GM23338 (cell line): ENCODE measurements around the gene ACP6. TPM values are rescaled to one million over a fixed set of nuclear protein-coding genes. Genes with fewer than 3 reads are reported as not detected.
"Not testable (repeated sequence)": the region's sequence is repeated elsewhere in the genome, so short reads cannot be mapped to it uniquely, and the experiment has no call there.

Source experiments
- ATAC-seq: fragments of 200-7000 bp; cut with Tn5 transposase; 3 replicates; pipeline ENCODE4 v1.9.1; 2020
- DNase-seq: peaks from one replicate; pipeline ENCODE4 v3.0.0-alpha.2; 2015; ENCODE audit warnings: low spot score
- H2AFZ ChIP-seq: fragments of 200-600 bp; sonication (generic); 2 replicates; pipeline ENCODE4 v1.8.0; 2016; ENCODE audit warnings: antibody characterized with exemption, mild to moderate bottlenecking, moderate library complexity
- H3F3A ChIP-seq: fragments of 200-600 bp; sonication (generic); replicated peaks from 2 replicates; pipeline ENCODE4 v1.8.0; 2017; ENCODE audit warnings: antibody characterized with exemption, mixed run types, low read depth
- H3K27ac ChIP-seq: fragments of 200-600 bp; sonication (generic); 2 replicates; pipeline ENCODE4 v1.6.1; 2016; ENCODE audit warnings: low read depth
- H3K27me3 ChIP-seq: fragments of 200-600 bp; sonication (generic); 2 replicates; pipeline ENCODE4 v1.8.0; 2016; ENCODE audit warnings: mild to moderate bottlenecking, mixed run types, moderate library complexity; ENCODE audit not compliant: insufficient read depth
- H3K36me3 ChIP-seq: fragments of 200-600 bp; sonication (generic); 2 replicates; pipeline ENCODE4 v1.8.0; 2016; ENCODE audit warnings: mild to moderate bottlenecking; ENCODE audit not compliant: insufficient read depth
- H3K4me1 ChIP-seq: fragments of 200-600 bp; sonication (generic); 2 replicates; pipeline ENCODE4 v1.8.0; 2016; ENCODE audit warnings: mild to moderate bottlenecking, moderate library complexity; ENCODE audit not compliant: insufficient read depth
- H3K4me2 ChIP-seq: fragments of 200-600 bp; sonication (generic); 2 replicates; pipeline ENCODE4 v1.7.1; 2017; ENCODE audit warnings: mixed run types
- H3K4me3 ChIP-seq: fragments of 200-600 bp; sonication (generic); 2 replicates; pipeline ENCODE4 v1.6.1; 2016; ENCODE audit warnings: mixed run types
- H3K79me2 ChIP-seq: fragments of 200-600 bp; sonication (generic); replicated peaks from 2 replicates; pipeline ENCODE4 v1.8.0; 2017; ENCODE audit warnings: mild to moderate bottlenecking; ENCODE audit not compliant: insufficient read depth
- H3K9me2 ChIP-seq: fragments of 200-600 bp; sonication (generic); 2 replicates; pipeline ENCODE4 v1.8.0; 2017; ENCODE audit not compliant: insufficient read depth
- H4K20me1 ChIP-seq: fragments of 200-600 bp; sonication (generic); replicated peaks from 2 replicates; pipeline ENCODE4 v1.8.0; 2017; ENCODE audit warnings: mild to moderate bottlenecking; ENCODE audit not compliant: insufficient read depth
- H3K27ac Mint-ChIP-seq: 2 replicates; pipeline ENCODE4 v1.8.0; 2020; ENCODE audit warnings: inconsistent platforms, mild to moderate bottlenecking, moderate library complexity, mixed read lengths
- H3K27me3 Mint-ChIP-seq: 3 replicates; pipeline ENCODE4 v1.8.0; 2022; ENCODE audit warnings: low read depth, mild to moderate bottlenecking, moderate library complexity, mixed read lengths, inconsistent platforms; ENCODE audit not compliant: insufficient read depth, poor library complexity
- H3K36me3 Mint-ChIP-seq: 3 replicates; pipeline ENCODE4 v1.8.0; 2021; ENCODE audit warnings: low read depth, mild to moderate bottlenecking, inconsistent platforms, moderate library complexity, mixed read lengths
- H3K4me1 Mint-ChIP-seq: 3 replicates; pipeline ENCODE4 v1.8.0; 2020; ENCODE audit warnings: mild to moderate bottlenecking, inconsistent platforms, mixed read lengths
- H3K4me3 Mint-ChIP-seq: 3 replicates; pipeline ENCODE4 v1.8.0; 2021; ENCODE audit warnings: moderate library complexity, mild to moderate bottlenecking, inconsistent platforms, mixed read lengths
- H3K9me3 Mint-ChIP-seq: 3 replicates; pipeline ENCODE4 v1.8.0; 2020; ENCODE audit warnings: moderate library complexity, mild to moderate bottlenecking, inconsistent platforms, mixed read lengths
- CREB1 ChIP-seq: fragments of 250-450 bp; sonication (Bioruptor Pico); IDR thresholded peaks from 2 replicates; pipeline ENCODE4 v1.5.0; 2020; ENCODE audit warnings: low read depth, mild to moderate bottlenecking, moderate library complexity
- EZH2 ChIP-seq: fragments of 200-600 bp; sonication (generic); IDR thresholded peaks from one replicate; pipeline ENCODE4 v1.8.0; 2017; ENCODE audit warnings: antibody characterized with exemption, mild to moderate bottlenecking, low read depth; ENCODE audit not compliant: unreplicated experiment
- EZH2phosphoT487 ChIP-seq: fragments of 200-600 bp; sonication (generic); IDR thresholded peaks from one replicate; pipeline ENCODE4 v1.8.1; 2018; ENCODE audit warnings: antibody characterized with exemption; ENCODE audit not compliant: unreplicated experiment
- JUNB ChIP-seq: IDR thresholded peaks from one replicate; pipeline ENCODE4 v1.6.1; 2016; ENCODE audit warnings: antibody characterized with exemption; ENCODE audit not compliant: unreplicated experiment
- POLR2AphosphoS5 ChIP-seq: IDR thresholded peaks from 2 replicates; pipeline ENCODE4 v1.6.1; 2016; ENCODE audit warnings: antibody characterized with exemption, low read depth
- STAT1 ChIP-seq: IDR thresholded peaks from one replicate; pipeline ENCODE4 v1.6.1; 2016; ENCODE audit warnings: antibody characterized with exemption; ENCODE audit not compliant: unreplicated experiment
- ZNF331 ChIP-seq: fragments of 250-450 bp; sonication (Bioruptor Pico); IDR thresholded peaks from 2 replicates; pipeline ENCODE4 v1.5.0; 2020; ENCODE audit warnings: low read depth, mild to moderate bottlenecking, moderate library complexity
- polyA plus RNA-seq: library from polyadenylated mRNA; unstranded; fragments of >200 nt; fragmentation: Nextera tagmentation; extraction: Ambion mirVana; gene quantifications from 2 replicates; pipeline ENCODE4 v1.2.1, GENCODE V29; 2016
- total RNA-seq: library from RNA; depleted of rRNA; stranded (reverse); fragments of >200 nt; shearing (Covaris generic); gene quantifications from 2 replicates; pipeline ENCODE4 v1.2.3, GENCODE V29; 2014
- TF ChIP-seq, protein P1 (sequence below): IDR thresholded peaks from 2 replicates; pipeline ENCODE4 v1.6.1; 2016; ENCODE audit warnings: antibody characterized with exemption
- TF ChIP-seq, protein P2 (sequence below): IDR thresholded peaks from one replicate; pipeline ENCODE4 v1.6.1; 2018; ENCODE audit warnings: antibody characterized with exemption; ENCODE audit not compliant: unreplicated experiment
- TF ChIP-seq, protein P3 (sequence below), 2 experiments: fragments of 200-600 bp in 1 of 2; sonication (generic) in 1 of 2; conservative IDR thresholded peaks; 2 replicates each; pipeline versions ENCODE4 v1.5.1 to v1.6.1; 2016 to 2017; ENCODE audit warnings: antibody characterized with exemption in 2 of 2, low read depth in 2 of 2, mild to moderate bottlenecking in 2 of 2, moderate library complexity in 1 of 2

The ACP6 gene
- total and polyA plus RNA-seq, 2 experiments from 2014 or later: 20.6 to 26.5 TPM

DNA sequence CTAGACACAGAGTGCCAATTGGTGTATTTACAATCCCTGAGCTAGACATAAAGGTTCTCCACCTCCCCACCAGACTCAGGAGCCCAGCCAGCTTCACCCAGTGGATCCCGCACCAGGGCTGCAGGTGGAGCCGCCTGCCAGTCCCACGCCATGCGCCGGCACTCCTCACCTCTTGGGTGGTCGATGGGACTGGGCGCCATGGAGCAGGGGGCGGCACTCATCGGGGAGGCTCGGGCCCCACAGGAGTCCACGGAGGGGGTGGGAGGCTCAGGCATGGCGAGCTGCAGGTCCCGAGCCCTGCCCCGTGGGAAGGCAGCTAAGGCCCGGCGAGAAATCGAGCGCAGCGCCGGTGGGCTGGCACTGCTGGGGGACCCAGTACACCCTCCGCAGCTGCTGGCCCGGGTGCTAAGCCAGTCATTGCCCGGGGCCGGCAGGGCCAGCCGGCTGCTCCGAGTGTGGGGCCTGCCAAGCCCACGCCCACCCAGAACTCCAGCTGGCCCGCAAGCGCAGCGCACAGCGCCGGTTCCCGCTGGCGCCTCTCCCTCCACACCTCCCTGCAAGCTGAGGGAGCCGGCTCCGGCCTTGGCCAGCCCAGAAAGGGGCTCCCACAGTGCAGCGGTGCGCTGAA lies 10.4 kb upstream of the ACP6 start:
- not testable (repeated sequence) for ATAC-seq, H3K4me1 ChIP-seq, H3F3A ChIP-seq, H3K27ac Mint-ChIP-seq, H3K9me2 ChIP-seq, H3K4me3 Mint-ChIP-seq, H3K4me1 Mint-ChIP-seq, H3K27me3 Mint-ChIP-seq, DNase-seq, H4K20me1 ChIP-seq, H3K27ac ChIP-seq, H2AFZ ChIP-seq, H3K27me3 ChIP-seq, H3K4me3 ChIP-seq, H3K79me2 ChIP-seq, H3K4me2 ChIP-seq, H3K36me3 ChIP-seq
- H3K36me3 Mint-ChIP-seq: peaks cover 27% of the 10 kb centered on the region
- peaks cover 54% of the 10 kb centered on the region for H3K9me3 Mint-ChIP-seq

DNA sequence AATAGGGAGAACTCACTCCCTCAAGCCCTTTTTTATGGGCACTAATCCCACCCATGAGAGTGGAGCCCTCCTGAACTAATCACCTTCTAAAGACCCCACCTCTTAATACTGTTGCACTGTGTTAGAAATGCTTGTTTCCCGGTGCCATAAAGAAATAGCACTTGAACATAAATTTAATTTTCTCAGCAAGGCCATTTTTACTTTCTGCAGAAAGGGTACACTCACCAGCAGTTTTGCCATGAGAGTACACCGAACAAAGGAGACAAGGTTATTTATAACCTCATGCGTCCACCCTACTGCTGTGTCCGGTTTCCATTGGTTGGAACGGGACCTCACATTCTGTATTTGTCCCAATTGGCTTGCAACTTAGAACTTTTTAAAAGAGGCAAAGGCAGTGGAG lies 7.4 kb upstream of the ACP6 start:
- not testable (repeated sequence) for H3K9me2 ChIP-seq, H3K4me1 ChIP-seq, H3K4me1 Mint-ChIP-seq, DNase-seq, H3K4me3 Mint-ChIP-seq, H3K36me3 ChIP-seq, H3K27ac Mint-ChIP-seq, H3K27me3 Mint-ChIP-seq, ATAC-seq, H3K27ac ChIP-seq, H4K20me1 ChIP-seq, H3K79me2 ChIP-seq, H3K4me3 ChIP-seq, H2AFZ ChIP-seq, H3K4me2 ChIP-seq, H3K27me3 ChIP-seq, H3F3A ChIP-seq
- Mint-ChIP-seq H3K36me3 (peaks cover 27% of the 10 kb centered on the region), H3K9me3 (peaks cover 49% of the 10 kb centered on the region)

DNA sequence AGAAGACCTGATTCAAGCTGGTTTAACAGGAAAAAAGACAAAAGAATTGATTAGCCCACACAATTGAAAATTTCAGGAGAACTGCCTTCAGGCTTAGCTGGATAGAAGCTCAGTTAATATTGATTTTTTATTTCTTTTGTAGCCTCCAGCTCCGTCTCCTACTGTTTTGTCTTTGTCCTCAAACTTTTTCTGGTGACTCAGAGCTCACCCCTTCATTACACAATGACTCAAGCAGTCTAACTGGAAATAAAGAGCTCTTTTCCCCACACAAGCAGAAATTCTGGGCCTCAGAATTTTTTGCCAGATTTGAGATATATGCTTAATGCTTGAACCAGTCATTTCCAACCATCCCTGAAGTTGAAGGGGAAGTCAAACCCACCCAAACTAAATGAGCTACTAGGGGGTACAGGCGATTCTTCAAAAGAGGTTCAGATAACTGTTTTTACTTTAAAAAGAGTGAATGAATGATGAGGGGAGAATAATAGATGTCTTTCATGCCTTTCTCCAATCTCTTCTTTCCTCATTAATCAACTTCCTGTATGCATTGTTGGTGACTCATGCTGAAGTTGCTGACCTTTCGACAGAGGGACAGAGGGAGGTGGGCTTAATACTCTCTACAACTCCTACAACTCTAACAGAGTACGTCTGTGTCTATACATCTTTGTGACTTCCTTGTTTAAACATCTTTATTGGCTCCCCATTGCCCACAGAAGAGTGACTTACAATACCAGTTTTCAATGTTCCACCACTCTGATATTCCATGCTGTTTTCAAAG lies 6.2 kb upstream of the ACP6 start:
- peak overlapping the region; percentile 25; the same call in 1 of the 2 replicates for H2AFZ ChIP-seq
- H3K27ac ChIP-seq: no peak overlapping the region
- H3K4me3 Mint-ChIP-seq: no peak overlapping the region; the same call in 2 of the 3 replicates
- no peak overlapping the region for H3K4me3 ChIP-seq
- H3K9me2 ChIP-seq: no peaks in the 10 kb centered on the region
- H3K27me3 ChIP-seq: no peaks in the 10 kb centered on the region
- DNase-seq (no peak), ATAC-seq (no peak)
- TF ChIP-seq, protein P1, sequence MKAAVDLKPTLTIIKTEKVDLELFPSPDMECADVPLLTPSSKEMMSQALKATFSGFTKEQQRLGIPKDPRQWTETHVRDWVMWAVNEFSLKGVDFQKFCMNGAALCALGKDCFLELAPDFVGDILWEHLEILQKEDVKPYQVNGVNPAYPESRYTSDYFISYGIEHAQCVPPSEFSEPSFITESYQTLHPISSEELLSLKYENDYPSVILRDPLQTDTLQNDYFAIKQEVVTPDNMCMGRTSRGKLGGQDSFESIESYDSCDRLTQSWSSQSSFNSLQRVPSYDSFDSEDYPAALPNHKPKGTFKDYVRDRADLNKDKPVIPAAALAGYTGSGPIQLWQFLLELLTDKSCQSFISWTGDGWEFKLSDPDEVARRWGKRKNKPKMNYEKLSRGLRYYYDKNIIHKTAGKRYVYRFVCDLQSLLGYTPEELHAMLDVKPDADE: no peak
- TF ChIP-seq JUNB (no peak), STAT1 (no peak), POLR2AphosphoS5 (no peak), ZNF331 (no peak), CREB1 (no peak), EZH2 (no peak), EZH2phosphoT487 (no peak)
- TF ChIP-seq, protein P2, sequence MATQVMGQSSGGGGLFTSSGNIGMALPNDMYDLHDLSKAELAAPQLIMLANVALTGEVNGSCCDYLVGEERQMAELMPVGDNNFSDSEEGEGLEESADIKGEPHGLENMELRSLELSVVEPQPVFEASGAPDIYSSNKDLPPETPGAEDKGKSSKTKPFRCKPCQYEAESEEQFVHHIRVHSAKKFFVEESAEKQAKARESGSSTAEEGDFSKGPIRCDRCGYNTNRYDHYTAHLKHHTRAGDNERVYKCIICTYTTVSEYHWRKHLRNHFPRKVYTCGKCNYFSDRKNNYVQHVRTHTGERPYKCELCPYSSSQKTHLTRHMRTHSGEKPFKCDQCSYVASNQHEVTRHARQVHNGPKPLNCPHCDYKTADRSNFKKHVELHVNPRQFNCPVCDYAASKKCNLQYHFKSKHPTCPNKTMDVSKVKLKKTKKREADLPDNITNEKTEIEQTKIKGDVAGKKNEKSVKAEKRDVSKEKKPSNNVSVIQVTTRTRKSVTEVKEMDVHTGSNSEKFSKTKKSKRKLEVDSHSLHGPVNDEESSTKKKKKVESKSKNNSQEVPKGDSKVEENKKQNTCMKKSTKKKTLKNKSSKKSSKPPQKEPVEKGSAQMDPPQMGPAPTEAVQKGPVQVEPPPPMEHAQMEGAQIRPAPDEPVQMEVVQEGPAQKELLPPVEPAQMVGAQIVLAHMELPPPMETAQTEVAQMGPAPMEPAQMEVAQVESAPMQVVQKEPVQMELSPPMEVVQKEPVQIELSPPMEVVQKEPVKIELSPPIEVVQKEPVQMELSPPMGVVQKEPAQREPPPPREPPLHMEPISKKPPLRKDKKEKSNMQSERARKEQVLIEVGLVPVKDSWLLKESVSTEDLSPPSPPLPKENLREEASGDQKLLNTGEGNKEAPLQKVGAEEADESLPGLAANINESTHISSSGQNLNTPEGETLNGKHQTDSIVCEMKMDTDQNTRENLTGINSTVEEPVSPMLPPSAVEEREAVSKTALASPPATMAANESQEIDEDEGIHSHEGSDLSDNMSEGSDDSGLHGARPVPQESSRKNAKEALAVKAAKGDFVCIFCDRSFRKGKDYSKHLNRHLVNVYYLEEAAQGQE: no peak
- TF ChIP-seq, protein P3, sequence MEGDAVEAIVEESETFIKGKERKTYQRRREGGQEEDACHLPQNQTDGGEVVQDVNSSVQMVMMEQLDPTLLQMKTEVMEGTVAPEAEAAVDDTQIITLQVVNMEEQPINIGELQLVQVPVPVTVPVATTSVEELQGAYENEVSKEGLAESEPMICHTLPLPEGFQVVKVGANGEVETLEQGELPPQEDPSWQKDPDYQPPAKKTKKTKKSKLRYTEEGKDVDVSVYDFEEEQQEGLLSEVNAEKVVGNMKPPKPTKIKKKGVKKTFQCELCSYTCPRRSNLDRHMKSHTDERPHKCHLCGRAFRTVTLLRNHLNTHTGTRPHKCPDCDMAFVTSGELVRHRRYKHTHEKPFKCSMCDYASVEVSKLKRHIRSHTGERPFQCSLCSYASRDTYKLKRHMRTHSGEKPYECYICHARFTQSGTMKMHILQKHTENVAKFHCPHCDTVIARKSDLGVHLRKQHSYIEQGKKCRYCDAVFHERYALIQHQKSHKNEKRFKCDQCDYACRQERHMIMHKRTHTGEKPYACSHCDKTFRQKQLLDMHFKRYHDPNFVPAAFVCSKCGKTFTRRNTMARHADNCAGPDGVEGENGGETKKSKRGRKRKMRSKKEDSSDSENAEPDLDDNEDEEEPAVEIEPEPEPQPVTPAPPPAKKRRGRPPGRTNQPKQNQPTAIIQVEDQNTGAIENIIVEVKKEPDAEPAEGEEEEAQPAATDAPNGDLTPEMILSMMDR (conservative IDR thresholded peaks at IDR 0.05; ENCODE audit: low read depth in 2 of 2): no peak
- no peaks in the 10 kb centered on the region for H3K4me1 ChIP-seq
- H3K4me2 ChIP-seq: no peak overlapping the region
- H3K36me3 Mint-ChIP-seq: peaks cover 23% of the 10 kb centered on the region
- H3K36me3 ChIP-seq: 0 out of 2 replicates have a peak, but pooled peaks cover 2% of the 10 kb centered on the region
- peaks cover 38% of the 10 kb centered on the region for H3K9me3 Mint-ChIP-seq
- no peaks in the 10 kb centered on the region for H3K27me3 Mint-ChIP-seq
- H4K20me1 ChIP-seq: no peaks in the 10 kb centered on the region
- H3K79me2 ChIP-seq: no peaks in the 10 kb centered on the region
- H3K4me1 Mint-ChIP-seq: no peaks in the 10 kb centered on the region; the same call in 2 of the 3 replicates
- H3K27ac Mint-ChIP-seq: no peak overlapping the region
- H3F3A ChIP-seq: no peaks in the 10 kb centered on the region
